HL-60 (cell line): ENCODE measurements around the gene BAG5.

Experiments used
- DNase-seq, 2 experiments: peaks; one replicate each; pipeline ENCODE4 v3.0.0-alpha.2; 2010 to 2020; ENCODE audit warnings: low read depth in 1 of 2, low spot score in 1 of 2
- H3K27ac ChIP-seq: fragments of 250-450 bp; sonication (Bioruptor Pico); replicated peaks from 2 replicates; pipeline ENCODE4 v1.5.1; 2020; ENCODE audit warnings: mild to moderate bottlenecking, moderate library complexity
- H3K27me3 ChIP-seq: fragments of 250-450 bp; sonication (Bioruptor Pico); 2 replicates; pipeline ENCODE4 v1.5.1; 2021; ENCODE audit warnings: mild to moderate bottlenecking, moderate library complexity; ENCODE audit not compliant: insufficient read depth, poor library complexity, severe bottlenecking
- H3K4me3 ChIP-seq: replicated peaks from 2 replicates; pipeline ENCODE4 v1.5.1; 2011; ENCODE audit warnings: mild to moderate bottlenecking, control low read depth, low read length; ENCODE audit not compliant: insufficient read depth
- GABPA ChIP-seq: IDR thresholded peaks from 2 replicates; pipeline ENCODE4 v1.6.1; 2012; ENCODE audit warnings: low read depth
- POLR2AphosphoS5 ChIP-seq: IDR thresholded peaks from 2 replicates; pipeline ENCODE4 v1.6.1; 2012; ENCODE audit warnings: low read depth
- SPI1 ChIP-seq: IDR thresholded peaks from 2 replicates; pipeline ENCODE4 v1.6.1; 2012; ENCODE audit warnings: low read depth, mild to moderate bottlenecking, borderline replicate concordance
- TF ChIP-seq, protein P1 (sequence below): IDR thresholded peaks from 2 replicates; pipeline ENCODE4 v1.6.1; 2012; ENCODE audit warnings: low read depth; ENCODE audit not compliant: insufficient replicate concordance
- TF ChIP-seq, protein P2 (sequence below): IDR thresholded peaks from one replicate; pipeline ENCODE4 v1.5.1; 2011; ENCODE audit warnings: low read length, control low read depth, inconsistent platforms; ENCODE audit not compliant: insufficient read depth

BAG5 gene

DNA sequence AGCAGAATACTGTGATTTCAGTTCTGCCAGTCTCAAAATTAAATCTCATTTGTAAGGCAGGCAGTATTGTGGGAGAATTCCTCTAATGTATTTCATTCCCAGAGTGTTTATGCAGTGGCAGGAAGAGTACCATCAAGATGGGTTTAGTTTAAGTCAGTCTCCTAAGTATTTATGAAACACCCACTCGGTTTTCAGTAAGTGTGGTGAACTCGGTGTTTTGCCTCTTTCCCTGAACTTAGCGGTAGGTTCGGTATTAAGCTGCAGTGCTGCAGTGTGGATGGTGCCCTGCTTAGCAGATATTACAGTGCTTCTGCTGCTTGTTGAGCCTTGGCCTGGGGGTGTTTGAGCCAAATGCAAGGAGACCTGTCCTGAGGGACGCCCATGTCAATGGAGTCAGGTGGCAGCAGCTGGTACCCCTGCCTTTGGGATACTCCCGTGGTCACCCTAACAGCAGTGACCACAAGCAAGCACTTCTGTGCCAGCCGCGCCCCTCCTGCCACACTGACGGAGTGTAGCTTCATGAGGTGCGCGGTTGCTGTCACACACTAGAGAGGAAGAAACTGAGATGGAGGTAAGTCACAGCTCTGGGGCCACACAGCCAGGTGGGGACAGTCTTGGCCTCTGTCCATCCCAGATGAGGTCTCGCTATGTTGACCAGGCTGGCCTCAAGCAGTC lies 16.1 kb upstream of the BAG5 start:
- no peak overlapping the region for H3K27ac ChIP-seq
- H3K27me3 ChIP-seq = no peaks in the 10 kb centered on the region
- no peak for DNase-seq
- TF ChIP-seq, protein P1, sequence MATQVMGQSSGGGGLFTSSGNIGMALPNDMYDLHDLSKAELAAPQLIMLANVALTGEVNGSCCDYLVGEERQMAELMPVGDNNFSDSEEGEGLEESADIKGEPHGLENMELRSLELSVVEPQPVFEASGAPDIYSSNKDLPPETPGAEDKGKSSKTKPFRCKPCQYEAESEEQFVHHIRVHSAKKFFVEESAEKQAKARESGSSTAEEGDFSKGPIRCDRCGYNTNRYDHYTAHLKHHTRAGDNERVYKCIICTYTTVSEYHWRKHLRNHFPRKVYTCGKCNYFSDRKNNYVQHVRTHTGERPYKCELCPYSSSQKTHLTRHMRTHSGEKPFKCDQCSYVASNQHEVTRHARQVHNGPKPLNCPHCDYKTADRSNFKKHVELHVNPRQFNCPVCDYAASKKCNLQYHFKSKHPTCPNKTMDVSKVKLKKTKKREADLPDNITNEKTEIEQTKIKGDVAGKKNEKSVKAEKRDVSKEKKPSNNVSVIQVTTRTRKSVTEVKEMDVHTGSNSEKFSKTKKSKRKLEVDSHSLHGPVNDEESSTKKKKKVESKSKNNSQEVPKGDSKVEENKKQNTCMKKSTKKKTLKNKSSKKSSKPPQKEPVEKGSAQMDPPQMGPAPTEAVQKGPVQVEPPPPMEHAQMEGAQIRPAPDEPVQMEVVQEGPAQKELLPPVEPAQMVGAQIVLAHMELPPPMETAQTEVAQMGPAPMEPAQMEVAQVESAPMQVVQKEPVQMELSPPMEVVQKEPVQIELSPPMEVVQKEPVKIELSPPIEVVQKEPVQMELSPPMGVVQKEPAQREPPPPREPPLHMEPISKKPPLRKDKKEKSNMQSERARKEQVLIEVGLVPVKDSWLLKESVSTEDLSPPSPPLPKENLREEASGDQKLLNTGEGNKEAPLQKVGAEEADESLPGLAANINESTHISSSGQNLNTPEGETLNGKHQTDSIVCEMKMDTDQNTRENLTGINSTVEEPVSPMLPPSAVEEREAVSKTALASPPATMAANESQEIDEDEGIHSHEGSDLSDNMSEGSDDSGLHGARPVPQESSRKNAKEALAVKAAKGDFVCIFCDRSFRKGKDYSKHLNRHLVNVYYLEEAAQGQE = no peak
- TF ChIP-seq SPI1 (no peak), POLR2AphosphoS5 (no peak), GABPA (no peak)
- TF ChIP-seq, protein P2, sequence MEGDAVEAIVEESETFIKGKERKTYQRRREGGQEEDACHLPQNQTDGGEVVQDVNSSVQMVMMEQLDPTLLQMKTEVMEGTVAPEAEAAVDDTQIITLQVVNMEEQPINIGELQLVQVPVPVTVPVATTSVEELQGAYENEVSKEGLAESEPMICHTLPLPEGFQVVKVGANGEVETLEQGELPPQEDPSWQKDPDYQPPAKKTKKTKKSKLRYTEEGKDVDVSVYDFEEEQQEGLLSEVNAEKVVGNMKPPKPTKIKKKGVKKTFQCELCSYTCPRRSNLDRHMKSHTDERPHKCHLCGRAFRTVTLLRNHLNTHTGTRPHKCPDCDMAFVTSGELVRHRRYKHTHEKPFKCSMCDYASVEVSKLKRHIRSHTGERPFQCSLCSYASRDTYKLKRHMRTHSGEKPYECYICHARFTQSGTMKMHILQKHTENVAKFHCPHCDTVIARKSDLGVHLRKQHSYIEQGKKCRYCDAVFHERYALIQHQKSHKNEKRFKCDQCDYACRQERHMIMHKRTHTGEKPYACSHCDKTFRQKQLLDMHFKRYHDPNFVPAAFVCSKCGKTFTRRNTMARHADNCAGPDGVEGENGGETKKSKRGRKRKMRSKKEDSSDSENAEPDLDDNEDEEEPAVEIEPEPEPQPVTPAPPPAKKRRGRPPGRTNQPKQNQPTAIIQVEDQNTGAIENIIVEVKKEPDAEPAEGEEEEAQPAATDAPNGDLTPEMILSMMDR = no peak
- no peak overlapping the region for H3K4me3 ChIP-seq

DNA sequence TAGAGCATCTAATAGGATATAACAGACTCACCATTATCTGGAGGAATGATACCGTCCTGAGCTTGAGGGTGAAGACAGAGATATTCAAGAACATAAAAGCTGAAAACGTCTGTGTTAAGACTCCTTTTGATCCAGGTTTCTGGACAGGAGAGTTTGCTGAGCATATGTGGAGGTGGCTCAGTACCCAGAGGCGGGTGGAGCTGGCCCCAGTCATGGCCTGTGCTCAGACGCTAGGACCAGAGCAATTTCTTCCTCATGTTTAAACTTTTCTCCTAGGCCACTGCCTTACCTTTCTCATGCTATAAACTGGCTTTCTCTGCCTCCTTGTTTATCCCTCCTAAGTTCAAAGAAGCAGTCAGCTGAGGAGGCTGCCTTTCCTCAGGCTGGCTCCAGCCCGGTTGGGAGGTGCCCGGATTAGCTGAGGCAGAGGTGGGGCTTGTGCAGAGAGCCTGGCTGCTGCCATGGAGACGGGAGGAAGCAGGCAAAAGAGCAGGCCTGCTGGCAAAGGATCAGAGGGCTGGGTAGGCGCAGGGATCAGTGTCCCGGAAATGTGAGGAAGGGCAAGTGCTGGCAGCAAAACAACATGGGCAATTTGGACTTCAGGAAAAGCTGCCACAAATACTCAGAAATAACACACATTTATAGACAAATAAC lies 14.0 kb upstream of the BAG5 start:
- no peaks in the 10 kb centered on the region for H3K27me3 ChIP-seq
- no peak overlapping the region for H3K27ac ChIP-seq
- no peak for DNase-seq
- no peak overlapping the region for H3K4me3 ChIP-seq
- no peak for TF ChIP-seq SPI1
- TF ChIP-seq, protein P2 = no peak
- TF ChIP-seq, protein P1 = no peak

DNA sequence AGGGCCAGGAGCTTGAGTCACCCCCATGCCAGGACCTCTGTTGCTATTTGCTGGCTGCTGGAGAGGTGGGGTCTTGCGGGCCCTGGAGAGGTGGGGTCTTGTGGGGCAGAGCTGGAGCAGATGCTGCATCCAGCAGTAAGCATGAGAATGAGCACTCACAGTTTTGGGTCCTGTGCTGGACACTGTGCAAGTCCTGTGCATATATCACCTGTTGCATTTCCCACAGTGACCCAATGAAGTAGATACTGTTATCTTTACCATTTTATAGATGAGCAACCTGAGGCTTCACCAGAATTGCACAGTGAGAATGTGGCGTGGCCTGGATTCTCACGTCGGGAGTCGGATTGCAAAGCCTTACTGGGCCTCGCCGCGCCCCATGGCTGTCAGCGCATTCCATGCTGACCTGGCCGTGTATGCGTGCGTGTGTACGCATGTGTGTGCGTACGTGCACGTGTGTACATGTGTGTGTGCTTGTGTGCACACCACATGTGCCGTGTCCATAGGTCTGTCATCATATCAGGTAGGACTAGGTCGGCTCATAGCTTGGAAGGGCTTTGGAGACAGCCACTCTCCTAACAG lies 12.3 kb upstream of the BAG5 start:
- no peak for DNase-seq
- Histone ChIP-seq H3K27ac (no peak overlapping the region), H3K27me3 (no peaks in the 10 kb centered on the region), H3K4me3 (no peak overlapping the region)
- TF ChIP-seq, protein P2 = no peak
- TF ChIP-seq, protein P1 = no peak
- TF ChIP-seq GABPA (no peak), SPI1 (no peak), POLR2AphosphoS5 (no peak)
